ENCODE data around the gene GABRA5.
A peak's percentile ranks its signal among the peaks of the same experiment; 100 is the strongest.
"Not testable (repeated sequence)": the region's sequence is repeated elsewhere in the genome, so short reads cannot be mapped to it uniquely, and the experiment has no call there.

The GABRA5 gene

DNA sequence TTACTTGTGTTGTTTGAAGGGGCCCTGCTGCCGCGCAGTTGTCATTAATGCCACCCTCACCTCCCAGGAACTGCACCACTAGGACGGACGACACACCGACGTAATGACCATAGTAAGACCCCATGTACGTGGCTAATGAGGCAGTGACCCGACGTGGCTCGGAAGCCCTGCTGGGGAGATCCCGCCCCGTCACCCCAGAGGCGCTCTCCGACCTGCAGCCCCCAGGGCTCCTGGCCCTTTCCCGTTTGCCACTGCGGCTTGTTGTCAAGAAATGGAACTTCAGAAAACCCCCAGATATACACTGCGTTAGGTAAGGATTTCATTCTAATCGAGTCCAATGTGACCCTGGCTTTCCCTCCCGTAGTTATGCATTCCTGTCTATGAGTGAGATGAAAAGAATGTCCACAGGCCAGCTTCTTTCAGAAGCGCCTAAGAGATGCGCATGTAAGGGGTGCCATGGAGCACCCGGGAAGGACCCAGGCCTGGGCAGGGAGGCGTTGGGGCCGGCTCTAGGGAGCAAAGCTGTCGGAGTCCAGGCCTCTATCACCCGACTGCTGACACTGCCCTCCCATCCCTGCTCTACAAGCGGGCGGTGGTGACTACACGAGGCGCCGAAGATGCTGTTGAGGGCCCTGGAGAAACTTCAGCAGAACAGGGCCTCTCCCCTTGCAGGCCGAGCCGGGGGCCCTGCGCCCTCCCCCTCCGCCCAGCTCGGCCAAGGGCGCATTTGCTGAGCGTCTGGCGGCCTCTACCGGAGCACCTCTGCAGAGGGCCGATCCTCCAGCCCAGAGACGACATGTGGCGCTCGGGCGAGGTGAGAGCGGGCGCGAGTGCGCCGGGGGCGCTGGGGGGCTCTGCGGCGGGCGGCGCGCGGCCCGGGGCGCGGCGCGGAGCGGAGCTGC lies at the start of gene GABRA5:
Gene GABRA5 (plus strand): TSS at position 765 of the 902 bp plus-strand sequence. CDS start 2,187 bp downstream, outside the sequence.
- no peak for DNase-seq (ENCODE audit: low spot score)

DNA sequence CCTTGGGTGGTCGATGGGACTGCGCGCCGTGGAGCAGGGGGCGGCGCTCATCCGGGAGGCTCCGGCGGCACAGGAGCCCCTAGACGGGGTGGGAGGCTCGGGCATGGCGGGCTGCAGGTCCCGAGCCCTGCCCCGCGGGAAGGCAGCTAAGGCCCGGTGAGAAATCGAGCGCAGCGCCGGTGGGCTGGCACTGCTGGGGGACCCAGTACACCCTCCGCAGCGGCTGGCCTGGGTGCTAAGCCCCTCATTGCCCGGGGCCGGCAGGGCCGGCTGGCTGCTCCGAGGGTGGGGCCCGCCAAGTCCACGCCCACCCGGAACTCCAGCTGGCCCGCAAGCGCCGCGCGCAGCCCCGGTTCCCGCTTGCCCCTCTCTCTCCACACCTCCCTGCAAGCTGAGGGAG lies 35.7 kb upstream of the GABRA5 start:
- not testable (repeated sequence) for DNase-seq (ENCODE audit: low spot score)

DNA sequence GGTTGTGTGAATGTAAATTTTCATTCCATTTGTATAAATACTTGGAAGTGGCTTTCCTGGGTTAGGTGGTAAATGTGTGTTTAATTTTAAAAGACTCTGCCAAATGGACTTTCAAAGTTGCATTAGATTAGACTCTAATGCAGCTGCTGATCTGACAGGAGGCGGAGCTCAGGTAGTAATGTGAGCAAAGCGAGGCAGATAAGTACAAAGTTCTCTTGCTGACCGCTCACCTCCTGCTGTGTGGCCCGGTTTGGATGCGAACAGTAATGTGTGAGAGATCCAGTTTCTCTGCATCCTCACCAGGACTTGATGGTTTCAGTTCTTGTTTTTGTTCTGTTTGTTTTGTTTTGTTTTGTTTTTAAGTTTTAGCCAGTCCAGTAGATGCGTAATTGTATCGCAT lies 34.9 kb upstream of the GABRA5 start:
- DNase-seq (ENCODE audit: low spot score), result no peak

- no peak for DNase-seq (ENCODE audit: low spot score)
These were observed 28.0 kb upstream of the GABRA5 start for GRCh38 chr15:26838742-26839460.

DNA sequence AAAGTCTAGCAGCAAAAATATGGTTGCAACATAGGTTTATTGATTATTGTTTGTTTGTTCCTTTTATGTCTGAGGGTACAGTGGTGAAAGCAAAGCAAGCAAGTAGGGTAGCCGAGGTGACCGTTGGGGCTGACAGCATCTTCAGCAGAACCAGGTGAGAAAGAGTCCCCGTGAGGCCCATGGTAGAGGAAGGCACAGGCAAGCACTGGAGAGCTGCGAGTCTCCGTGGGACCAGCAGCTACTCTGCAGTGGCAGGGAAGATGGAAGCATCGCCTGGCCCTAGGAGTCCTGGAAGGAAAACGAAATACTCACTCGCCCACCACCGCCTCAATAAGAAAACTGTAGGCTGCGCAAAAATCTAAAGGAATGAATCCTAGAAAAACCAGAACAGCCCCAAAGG lies 25.3 kb upstream of the GABRA5 start:
- DNase-seq (ENCODE audit: low spot score), result no peak

- DNase-seq (ENCODE audit: low spot score), result no peak
These were observed 24.9 kb upstream of the GABRA5 start for GRCh38 chr15:26841941-26842340.

GRCh38 chr15:26842391-26842790 lies 24.5 kb upstream of the GABRA5 start:
- no peak for DNase-seq (ENCODE audit: low spot score)

DNA sequence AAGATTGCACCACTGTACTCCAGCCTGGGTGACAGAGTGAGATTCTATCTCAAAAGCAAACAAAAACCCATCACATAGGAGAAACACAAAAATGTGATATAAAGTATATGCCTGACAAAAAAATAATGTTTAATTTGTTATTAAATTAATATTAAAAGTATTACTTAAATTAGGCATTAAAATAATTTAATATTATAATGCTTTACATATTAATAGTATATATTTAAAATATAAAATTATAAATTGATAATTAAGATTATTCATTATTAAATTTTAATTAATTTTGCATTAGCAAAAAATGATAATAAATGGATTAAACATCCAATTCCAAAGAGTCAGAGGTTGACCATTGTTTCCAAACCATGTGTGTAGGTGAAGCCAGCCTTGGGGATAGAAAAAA lies 22.0 kb upstream of the GABRA5 start:
- DNase-seq (ENCODE audit: low spot score), result no peak

- DNase-seq (ENCODE audit: low spot score), result no peak
These were observed 18.4 kb upstream of the GABRA5 start for GRCh38 chr15:26848498-26848897.

DNA sequence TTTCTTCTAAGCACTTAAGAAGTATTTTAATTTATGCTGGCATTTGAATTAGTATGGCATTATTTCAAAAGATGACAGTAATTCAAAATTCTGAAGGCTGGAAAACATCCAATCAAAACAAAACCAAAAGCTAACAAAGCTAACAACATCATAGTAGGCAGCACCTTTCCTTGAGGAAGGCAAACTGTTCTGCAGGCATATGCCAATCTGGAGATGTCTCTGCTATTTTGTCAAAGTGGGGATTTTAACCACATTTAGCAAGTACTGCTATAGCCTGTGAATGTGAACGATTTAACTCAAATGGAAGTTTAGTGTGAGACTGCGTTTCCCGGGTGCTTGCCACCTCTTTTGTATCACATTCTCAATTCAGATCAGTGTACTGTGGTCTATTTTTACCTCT lies 16.7 kb upstream of the GABRA5 start:
- DNase-seq (ENCODE audit: low spot score), result no peak

GRCh38 chr15:26852980-26853379 lies 13.9 kb upstream of the GABRA5 start:
- DNase-seq (ENCODE audit: low spot score), result no peak

GRCh38 chr15:26854435-26854834 lies 12.4 kb upstream of the GABRA5 start:
- DNase-seq (ENCODE audit: low spot score), result no peak

DNA sequence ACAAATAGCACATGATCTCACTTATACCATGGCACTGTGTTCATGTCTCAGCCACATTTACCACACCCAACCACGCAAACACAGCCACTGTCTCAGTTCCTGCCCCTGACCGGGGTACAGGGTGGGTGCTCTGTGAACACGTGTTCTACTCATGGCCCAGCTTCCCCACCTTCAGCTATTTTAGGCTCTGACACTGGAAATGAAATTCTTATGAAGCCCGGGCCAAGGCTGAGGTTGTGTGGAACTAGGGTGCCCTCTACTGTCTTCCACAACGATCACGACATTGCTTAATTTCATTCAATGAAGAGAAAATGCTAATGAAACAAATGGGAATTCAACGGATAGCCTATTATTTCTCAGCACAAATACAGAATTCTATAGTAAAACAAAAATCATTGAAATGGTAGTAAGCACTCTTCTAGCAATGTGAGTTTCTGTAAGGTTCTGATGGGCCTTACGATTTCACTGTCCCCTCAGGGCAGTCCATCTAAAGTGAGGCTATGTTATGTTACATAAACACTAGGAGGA lies 2.1 kb upstream of the GABRA5 start:
- DNase-seq (ENCODE audit: low spot score), result peak; percentile 28

- no peak for DNase-seq (ENCODE audit: low spot score)
These were observed 542 bp downstream of the GABRA5 start for GRCh38 chr15:26867200-26868007.

DNA sequence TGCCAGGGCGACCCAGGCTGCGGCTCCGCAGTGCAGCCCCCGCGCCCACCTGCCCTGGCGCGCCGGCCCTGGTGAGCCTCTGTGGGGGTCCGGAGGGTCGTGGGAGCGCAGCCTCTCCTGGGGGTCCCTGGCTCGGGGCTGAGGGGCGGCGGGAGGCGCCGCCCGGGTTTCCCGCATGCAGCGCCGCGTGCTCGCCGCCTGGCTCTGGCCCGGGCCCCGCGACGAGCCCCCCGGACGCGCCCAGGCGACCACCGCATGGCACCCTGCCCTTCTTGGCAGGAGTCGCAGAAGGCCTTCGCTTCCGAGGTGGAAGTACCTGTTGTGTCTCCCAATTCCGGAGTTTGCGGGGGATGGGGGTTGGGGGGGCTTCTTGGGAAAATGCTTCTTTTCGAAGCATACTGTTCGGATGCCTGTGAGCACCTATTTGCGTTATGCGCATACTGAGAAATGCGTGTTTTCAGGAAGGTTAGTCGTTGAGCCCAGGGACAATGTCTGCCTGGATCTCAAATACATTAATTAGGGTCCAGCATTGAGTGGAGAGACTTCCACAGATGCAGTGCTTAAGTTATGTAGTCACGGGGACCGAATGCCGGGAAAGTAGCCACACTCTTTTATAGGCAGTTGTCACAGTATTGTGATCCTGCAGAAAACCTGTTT lies 1.3 kb downstream of the GABRA5 start:
- DNase-seq (ENCODE audit: low spot score), result no peak

GRCh38 chr15:26869628-26870027 lies 2.8 kb downstream of the GABRA5 start:
- DNase-seq (ENCODE audit: low spot score), result no peak

DNA sequence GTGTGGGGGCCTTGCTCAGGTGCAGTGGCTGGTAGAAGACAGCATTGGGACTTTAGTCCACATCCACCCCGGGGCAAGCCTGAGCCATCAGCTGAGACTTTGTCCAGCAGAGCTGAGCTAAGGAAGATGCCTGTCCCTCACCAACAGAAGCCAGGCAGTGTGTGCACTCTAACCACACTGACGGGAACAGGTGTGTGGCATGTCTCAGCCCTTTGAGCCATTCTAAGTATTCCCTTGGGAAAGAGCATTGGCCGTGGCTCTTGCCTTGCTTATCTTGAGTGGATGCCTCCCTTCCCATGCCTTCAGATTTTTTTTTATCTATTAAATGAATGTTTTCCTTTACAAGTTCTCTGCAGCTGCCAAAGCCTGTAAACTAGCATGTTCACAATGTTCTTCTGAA lies 3.5 kb downstream of the GABRA5 start:
- DNase-seq (ENCODE audit: low spot score), result no peak

GRCh38 chr15:26872206-26872605 lies 5.3 kb downstream of the GABRA5 start:
- DNase-seq (ENCODE audit: low spot score), result no peak

DNA sequence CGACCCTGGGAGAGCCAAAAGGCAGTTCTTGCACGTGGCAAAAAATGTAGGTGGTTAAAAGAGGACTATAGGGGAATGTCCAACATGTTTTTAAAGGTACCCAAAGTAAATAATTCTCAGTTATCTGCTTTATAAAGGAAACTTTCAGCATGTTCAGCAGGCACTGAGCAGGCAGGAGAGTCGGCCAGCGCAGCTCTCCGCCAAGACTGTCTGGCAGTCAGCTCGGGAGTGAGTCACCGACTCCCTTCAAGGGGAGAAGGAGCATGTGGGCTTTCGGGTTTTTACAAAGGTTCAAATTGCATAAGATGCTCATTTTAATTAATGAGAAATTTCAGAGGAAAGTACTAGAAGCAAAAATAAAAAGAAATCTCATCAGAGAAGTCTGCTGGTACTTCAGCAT lies 7.0 kb downstream of the GABRA5 start:
- DNase-seq (ENCODE audit: low spot score), result no peak

DNA sequence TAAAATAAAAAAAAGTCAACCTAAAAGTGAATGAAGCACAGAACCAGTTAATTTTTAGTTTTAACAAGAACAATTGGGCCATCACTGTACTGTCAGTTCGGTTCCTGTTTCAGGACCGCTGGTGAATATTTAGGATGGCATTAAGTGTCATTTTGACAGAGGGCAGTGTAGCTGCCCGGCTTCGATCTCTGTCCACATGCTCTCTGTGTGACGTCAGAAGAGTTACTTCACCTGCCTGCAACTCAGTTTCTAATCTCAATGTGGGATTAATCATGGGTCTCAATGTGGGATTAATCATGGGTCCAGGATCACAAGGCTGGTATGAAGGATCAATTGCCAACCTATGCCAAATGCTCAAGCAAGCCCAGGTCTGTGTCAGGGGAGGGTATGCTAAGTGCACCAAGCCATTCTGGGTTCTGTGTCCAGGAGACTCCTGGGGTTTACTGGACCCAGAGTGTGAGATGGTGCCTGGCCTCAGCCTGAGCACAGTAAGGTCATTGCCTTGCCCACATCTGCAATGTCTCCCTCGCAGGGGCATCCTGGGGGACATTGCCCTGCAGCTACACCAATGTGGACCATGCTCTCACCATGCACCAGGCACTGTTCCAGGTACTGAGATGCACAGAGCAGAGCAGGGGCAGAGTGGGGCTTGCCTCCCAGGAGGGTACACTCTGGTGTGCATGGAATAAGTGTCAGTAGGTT lies 8.1 kb downstream of the GABRA5 start:
- no peak for DNase-seq (ENCODE audit: low spot score)

- no peak for DNase-seq (ENCODE audit: low spot score)
These were observed 8.6 kb downstream of the GABRA5 start for GRCh38 chr15:26875476-26875850.
